NCI-H2029 treated with DMSO at 0.1 percent for 48 hours (cell line): ENCODE measurements around the gene FAM193A.
A peak's percentile ranks its signal among the peaks of the same experiment; 100 is the strongest.
"Not testable (repeated sequence)": the region's sequence is repeated elsewhere in the genome, so short reads cannot be mapped to it uniquely, and the experiment has no call there.

ENCODE experiments used
- DNase-seq: peaks from one replicate; lab custom pipeline; 2025; lab: John Stamatoyannopoulos, UW

The FAM193A gene

DNA sequence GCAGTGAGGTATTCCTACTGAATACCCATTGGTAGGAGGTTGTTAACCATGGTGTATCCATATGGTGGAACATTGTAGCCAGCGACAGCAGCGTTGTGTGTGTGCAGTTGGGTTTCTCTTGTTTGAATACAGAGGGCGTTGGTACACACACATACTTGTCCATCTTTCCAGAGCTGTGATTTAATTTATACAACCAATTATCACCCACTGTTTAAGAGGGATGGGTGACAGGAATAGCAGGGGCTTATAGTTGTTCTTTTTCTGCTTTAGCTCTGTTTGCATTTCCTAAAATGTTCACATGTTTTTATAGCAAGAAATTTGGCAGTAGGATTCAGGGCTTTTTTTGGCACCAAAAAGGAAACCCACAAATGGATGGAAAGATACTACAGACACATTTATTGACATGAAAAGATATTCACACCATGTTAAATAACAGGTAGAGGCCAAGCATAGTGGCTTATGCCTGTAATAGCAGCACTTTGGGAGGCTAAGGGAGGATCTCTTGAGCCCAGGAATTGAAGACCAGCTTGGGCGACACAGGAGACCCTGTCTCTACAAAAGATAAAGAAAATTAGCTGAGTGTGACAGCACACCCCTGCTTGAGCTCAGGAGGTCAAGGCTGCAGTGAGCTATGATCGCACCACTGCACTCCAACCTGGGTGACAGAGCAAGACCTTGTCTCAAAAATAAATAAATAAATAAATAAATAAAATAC lies 159.1 kb downstream of the FAM193A start:
- no peak for DNase-seq

DNA sequence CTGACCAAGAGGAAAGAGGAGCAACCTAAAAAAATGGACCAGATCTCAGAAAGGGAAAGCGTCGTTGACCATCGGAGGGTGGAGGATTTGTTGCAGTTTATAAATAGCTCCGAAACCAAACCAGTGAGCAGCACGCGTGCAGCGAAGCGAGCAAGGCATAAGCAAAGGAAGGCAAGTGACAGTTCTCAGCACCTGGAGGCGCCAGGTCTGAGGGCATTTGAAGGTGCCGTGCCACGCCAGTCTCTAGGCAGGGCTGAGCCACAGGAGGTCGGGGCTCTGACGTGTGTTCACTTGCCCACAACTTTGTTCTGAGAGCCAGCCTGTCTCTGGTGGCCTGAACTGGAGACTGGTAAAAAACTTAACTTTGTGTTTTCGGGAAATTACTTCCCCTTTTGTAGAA lies 160.0 kb downstream of the FAM193A start:
- DNase-seq: no peak

DNA sequence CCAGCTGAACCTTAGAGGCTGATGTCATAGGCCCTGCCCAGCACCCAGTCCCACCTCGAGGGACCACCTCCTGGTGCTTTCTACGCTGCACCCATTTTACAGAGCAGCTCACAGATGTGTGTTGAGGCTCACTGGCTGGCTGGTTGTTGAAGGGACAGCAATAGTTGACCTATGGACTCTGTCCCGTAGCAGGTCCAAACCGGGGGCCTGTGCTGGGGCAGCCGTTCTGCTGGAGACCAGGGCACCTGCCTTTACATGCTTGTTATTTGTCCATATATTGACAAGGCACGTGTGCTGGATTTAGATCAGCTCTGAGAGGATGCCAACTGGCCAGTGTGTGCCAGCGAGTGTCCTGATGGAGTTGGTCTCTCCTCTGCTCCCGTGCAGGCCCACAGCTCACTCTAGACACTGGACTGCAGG lies 161.6 kb downstream of the FAM193A start:
- DNase-seq: no peak

DNA sequence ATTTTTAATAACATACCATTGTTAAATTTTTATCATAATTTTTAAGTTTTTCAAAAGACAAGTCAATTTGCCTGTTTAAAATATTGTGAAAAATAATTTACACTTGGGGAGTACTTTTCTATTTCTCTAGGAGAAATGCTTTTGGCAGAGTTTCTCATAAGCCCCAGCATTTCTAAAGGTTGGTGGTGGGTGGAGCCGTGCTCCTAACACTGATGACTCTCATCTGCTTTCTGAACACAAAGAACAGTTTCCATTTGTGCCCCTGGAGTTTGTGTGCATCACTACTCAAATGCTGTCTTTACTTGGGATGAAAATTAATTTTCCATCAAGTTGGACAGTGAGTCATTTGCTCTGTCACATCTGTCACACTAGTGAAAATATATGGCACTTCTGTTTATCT lies 162.1 kb downstream of the FAM193A start:
- no peak for DNase-seq

DNA sequence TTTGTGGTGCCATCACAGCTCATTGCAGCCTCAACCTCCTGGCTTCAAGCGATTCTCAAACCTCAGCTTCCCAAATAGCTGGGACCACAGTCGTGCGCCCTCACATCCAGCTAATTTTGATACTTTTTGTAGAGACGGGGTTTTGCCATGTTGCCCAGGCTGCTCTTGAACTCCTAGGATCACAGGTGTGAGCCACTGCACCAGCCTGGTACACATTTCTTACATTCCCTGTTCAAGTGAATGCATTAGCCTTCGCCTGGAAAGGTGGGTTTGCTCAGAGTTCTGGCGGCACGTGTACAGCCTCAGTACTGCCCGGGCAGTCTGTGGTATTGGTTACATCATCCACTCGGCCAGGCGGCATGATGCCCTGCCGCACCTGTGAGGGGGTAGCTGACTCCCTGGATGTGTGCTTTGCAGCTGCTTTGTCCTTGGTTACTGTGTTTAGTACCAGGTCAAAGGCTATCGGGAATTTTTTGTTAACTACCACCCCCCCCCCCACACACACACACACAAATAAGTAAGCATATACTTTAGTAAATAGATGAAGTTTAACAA lies 162.6 kb downstream of the FAM193A start:
- no peak for DNase-seq

DNA sequence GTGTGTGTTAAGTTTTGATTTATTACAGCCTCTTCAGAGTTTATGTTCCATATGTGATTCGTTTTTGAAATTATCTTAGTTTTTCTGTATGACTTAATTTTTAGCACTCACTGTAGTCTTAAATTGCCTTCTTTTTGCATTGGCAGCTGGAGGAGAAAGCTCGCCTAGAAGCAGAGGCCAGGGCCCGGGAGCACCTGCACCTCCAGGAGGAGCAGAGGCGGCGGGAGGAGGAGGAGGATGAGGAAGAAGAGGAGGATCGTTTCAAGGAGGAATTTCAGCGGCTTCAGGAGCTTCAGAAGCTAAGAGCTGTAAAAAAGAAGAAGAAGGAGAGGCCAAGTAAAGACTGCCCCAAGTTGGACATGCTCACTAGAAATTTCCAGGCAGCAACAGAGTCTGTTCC lies 163.1 kb downstream of the FAM193A start:
- DNase-seq: no peak

DNA sequence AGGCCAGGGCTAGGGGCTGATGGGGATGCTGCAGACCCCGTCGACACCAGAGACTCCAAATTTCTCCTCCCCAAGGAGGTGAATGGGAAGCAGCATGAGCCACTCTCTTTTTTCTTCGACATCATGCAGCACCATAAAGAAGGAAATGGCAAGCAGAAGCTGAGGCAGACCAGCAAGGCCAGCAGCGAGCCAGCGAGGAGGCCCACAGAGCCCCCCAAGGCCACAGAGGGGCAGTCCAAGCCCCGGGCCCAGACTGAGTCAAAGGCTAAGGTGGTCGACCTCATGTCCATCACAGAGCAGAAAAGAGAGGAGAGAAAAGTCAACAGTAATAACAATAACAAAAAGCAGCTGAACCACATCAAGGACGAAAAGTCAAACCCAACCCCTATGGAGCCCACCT lies 163.6 kb downstream of the FAM193A start:
- no peak for DNase-seq

DNA sequence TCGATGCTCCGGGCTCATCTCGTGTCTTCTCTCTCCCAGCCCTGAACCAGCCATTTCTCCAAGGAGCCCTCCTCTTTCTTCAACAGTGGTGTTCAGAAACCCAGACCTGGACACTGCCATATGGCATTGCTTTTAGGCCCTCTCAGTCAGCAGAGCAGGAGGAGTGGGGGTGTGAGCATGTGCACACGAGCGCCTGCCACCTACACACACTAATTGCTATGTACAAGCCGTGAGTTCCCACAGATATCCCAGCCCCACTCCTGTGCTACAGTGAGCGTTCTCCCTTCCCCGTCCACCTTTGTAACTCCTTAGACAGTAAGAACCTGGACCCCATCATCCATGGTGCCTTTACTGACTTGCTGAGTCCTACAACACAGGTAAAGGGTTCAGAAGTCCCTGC lies 165.9 kb downstream of the FAM193A start:
- no peak for DNase-seq

DNA sequence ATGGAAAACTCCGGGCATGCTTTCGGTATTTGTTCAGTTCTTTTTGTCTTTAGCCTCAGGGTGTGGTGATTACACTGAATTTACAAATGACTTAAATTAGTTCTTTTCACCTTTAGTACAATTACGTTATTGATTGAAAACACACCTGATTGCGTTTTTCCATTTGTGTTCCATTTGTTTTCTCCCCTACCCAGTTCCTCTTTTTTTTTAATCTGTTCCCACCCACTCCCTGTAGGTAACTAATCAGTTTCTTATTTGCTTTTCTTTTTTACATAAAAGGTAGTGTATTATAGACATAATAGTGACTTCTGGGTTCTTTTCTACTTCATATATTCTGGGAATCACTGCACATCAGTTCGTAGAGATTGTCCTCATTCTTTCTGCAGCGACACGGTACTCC lies 166.3 kb downstream of the FAM193A start:
- DNase-seq: no peak

DNA sequence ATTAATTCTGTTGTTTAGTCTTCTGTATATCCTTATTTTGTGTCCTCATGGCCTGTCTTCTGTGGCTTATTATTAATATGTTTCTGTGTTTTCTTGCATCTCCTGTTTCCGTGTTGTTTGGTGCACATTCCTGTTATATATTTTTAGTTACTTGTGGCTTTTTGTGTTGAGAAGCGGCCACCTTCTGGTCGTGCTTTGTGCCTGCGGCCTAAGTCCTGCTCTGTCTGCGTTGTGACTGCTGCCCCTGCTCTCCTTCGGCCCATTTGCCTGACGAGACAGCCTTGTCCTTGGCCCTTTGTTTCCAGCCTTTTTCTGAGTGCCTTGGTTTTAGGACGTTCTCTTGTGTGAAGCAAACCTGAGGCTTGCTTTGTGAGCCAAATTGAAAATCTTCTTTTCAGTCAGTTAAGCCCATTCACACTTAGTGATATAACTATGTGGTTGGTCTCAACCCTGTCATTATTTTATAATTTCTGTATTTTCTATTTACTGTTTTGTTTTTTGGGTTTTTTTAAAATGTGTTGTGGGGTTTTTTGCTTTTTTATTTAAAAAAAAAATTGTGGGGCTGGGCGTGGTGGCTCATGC lies 175.9 kb downstream of the FAM193A start:
- DNase-seq: no peak

DNA sequence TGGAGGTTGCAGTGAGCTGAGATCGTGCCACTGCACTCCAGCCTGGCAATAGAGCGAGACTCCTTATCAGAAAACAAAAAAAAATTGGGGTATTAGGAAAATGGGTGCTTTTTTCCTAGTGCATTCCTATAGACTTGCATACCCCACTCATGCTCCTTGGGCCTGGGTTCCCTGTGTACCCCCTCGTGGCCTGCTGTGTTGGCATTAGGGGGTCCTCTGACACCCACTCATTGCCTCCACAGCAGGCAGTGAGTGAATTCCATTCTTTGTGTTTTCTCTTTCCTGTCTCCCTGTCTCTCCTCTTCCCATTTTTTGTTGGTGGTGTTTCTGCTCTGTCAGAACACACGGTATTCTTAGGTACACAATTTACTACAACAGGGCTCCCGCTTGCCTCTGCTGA lies 176.9 kb downstream of the FAM193A start:
- DNase-seq: no peak

DNA sequence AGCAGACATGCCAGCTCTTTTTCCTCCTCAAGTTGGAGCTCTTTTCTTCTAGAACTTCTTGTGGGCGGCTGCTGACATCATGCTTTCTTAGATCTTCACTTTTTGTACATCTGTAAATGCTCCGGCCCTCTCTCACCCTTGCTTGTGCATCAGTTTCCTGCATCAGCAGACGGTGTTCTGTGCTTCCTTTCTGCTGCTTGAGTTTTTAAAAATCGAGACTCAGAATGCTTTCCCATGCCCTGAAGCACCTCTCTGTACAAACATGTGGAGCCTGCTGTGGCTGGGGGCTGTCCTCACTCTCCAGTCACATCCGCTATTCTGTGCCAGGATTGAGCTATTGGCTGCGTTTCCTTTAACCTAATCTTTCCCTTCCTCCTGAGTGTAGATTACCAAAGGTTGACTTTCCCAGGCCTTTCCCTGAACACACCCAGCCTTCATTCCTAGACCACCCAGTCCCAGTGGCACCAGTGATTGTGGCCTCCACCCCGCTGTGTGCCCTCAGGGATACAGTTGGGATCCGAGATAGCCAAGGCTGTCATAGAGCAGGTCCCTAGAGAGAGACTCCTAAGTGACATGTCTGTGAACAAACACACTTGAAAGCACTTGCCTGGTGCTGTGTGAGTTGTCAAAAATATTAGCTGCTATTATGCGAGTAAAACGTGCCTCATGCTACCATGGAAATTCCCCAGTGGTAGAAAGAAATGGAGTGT lies 177.8 kb downstream of the FAM193A start:
- DNase-seq: peak; percentile 40

DNA sequence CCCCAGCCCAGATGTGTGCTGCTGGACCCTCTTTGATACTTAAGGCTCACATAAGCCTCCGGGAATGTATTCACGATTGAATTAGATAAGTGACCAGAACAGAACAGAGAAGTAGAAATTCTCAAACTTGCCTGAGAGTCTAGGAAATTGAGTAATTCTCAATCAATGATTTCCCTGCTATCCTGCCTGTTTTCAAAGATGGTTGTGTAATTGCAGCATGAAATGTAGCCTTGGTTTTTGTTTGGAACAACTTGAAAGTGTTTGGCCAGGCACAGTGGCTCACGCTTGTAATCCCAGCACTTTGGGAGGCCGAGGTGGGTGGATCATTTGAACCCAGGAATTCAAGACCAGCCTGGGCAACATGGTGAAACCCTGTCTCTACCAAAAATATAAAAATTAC lies 178.5 kb downstream of the FAM193A start:
- no peak for DNase-seq

DNA sequence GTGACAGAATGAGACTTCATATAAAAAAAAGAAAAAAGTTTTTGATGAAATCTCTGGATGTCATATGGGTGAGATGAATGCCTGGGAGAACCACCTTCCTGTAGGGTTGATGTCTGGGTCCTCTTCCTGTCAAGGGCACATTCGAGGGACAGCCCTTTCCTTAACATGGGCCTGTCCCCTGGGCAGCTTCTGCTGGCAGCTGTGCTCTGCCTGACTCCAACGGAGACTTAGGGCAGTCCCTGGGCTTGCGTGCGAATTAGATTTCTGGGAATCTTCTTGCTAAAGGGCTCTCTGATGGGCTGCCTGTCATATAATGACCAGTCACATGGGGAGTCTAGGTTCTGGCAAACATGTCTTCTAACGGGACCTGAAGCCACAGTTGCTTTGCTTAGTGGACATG lies 179.0 kb downstream of the FAM193A start:
- DNase-seq: no peak

DNA sequence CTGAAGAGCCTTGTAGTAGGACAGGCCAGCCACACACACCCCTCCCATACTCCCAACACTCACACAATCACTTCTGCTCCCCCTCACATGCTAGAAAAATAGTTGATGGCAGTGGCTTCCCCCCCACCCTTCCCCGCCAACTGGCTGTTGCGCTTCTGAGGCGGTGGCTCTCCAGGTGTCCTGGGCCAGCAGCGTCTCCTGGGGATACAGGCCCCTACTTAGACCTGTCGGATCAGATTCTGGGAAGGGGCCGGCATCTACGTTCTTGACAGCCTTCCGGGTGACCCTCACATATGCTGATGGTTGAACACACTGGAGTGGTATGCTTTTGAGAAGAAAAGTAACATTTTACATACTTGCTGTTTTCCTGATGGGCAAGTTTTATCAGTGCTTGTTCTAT lies 179.8 kb downstream of the FAM193A start:
- no peak for DNase-seq

DNA sequence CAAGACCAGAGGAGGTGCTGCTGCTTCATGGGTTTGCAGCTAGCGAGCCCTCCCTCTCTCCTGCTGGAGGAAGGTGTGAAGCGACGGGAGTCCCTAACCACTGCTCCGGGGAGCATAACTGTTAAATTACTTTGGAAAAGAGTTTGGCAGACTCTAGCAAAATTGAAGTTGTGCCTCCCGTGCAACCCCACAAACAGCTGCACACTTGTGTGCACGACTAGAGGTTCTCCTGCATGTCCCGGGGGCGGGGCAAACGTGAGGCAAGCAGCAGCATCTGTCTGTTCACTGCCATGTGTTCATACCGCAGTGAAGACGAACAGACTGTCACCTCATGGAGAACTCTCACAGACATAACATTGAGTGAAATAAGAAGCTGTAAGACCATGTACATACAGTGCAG lies 185.1 kb downstream of the FAM193A start:
- DNase-seq: no peak

DNA sequence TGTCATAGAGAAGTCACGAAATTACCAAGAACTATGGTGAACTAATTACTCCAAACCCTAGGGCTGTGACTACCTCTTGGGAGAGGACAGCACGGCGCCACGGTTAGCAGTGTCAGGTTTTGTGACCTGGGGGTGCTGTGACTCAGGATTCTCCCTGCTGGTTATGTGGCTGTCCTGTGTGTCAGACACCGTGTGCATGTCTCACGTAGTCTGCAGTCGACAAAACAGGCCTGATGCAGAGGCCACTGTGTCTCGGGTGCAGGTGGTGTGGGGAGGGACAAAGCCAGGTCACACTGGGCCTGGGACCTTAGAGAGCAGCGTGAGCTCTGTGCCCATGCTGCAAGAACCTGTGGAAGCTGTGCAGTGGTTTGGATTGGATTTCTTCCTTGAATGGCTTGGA lies 185.6 kb downstream of the FAM193A start:
- DNase-seq: no peak

DNA sequence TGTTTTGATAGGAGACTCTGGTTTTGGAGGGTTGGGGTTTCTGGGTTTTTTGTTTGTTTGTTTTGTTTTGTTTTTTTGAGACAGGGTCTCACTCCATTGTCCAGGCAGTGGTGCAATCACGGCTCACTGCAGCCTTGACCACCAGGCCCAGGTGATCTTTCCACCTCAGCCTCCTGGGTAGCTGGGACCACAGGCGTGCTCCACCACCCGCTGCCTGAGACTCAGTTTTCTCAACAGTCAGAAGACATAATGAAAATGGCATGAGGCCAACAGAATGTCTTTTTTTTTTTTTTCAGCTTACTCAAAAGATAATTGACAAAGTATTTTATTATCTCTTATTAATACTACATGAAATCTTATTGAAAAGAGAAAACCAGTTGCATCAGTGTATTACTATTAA lies 187.3 kb downstream of the FAM193A start:
- no peak for DNase-seq

DNA sequence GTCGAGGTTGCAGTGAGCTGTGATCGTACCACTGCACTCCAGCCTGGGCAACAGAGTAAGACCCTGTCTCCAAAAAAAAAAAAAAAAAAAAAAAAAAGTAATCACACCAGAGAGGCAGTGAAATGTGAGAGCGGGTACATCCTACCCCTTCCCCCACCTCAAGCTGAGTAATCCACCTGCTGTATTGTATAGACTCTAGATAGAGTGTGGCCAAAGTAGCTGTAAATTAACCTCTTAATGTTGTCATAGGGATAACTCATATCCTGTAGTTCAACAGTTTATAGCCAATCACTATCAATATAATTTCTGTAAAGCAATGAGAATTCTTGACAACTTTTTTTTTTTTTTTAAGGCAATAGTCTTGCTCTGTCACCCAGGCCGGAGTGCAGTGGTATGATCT lies 188.9 kb downstream of the FAM193A start:
- DNase-seq: no peak

DNA sequence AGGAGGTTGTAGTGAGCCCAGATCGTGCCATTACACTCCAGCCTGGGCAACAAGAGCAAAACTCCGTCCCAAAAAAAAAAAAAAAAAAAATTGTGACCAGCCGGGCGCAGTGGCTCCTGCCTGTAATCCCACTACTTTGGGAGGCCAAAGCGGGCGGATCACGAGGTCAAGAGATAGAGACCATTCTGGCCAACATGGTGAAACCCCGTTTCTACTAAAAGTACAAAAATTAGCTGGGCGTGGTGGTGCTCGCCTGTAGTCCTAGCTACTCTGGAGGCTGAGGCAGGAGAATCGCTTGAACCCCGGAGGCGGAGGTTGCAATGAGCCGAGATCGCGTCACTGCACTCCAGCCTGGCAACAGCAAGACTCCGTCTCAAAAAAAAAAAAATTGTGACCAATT lies 190.4 kb downstream of the FAM193A start:
- not testable (repeated sequence) for DNase-seq

DNA sequence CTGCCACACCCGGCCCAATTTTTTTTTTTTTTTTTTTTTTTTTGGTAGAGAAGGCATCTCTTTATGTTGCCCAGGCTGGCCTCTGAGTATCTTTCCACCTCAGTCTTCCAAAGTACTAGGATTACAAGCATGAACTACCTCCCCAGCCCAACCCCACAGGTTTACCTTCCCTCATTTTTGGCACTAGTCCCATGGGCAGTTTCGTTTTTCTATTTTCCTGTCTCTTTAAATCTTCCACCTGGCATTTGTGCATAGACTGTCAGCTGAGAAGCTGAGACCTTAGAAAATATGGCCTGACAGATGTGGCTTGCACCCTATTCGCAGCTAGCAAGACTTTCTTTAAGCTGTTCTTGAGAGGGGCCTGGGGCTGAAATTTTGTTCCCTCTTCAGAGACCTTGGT lies 191.8 kb downstream of the FAM193A start:
- peak; percentile 16 for DNase-seq

DNA sequence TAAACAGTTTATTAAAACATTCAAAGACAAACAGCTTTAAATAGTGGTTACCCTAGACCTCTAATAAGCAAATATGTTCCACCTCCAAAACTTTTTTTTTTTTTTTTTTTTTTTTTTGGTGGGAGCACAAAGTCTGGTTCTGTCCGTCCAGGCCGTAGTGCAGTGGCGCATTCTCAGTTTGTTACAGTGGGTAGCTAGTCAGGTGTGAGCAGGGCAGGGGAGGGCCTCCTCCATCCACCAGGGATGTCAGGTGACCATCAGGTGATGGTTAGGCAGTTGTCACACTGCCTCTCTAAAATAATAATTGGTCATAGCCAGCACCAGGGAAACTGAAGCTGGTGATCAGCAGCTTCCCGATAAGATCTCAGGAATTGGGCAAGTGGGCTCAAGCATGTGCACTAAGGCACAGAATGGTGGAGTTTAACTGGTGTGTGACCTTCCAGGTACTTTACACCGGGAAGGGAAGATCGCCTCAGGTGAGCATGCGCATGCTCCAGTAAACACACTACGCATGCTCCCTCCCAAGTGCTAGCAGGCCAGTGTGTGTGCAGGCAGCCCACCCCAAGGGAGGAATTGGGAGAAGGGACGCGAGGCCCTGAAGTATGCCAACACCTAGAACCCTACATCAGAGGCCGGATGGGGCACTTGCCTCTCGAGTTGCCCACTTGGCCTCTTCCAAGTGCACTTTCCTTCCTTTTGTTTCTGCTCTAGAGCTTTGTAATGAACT lies 192.5 kb downstream of the FAM193A start:
- no peak for DNase-seq

DNA sequence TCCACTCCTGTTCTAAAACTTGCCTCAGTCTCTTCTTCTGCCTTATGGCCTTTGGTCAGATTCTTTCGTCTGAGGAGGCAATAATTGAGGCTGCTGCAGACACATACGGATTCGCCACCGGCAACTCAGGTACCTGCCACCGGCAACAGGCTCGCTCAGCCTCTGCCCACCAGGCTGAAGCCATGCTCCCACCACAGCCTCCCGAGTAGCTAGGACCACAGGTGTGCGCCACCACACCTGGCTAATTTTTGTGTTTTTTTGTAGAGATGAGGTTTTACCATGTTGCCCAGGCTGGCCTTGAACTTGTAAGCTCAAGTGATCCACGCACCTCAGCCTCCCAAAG lies 193.1 kb downstream of the FAM193A start:
- DNase-seq: no peak
